Panc1 (cell line): ENCODE results near the gene TNFRSF11A. TPM values are rescaled to one million over a fixed set of nuclear protein-coding genes. Genes with fewer than 3 reads are reported as not detected.

Experiments used
- ATAC-seq: fragments of 200-7000 bp; cut with Tn5 transposase; 2 replicates; pipeline ENCODE4 v1.9.1; 2020; ENCODE audit warnings: mild to moderate bottlenecking, moderate library complexity
- BruUV-seq: library from RNA; stranded (reverse); fragments of 400-500 nt; replicated peaks from 2 replicates; lab custom pipeline; 2021; lab: Mats Ljungman, UMichigan
- CTCF ChIA-PET: fragments of 300-600 bp; sonication (Branson Sonifier 250); formaldehyde crosslinking; loops from one replicate; lab custom pipeline; 2022; ENCODE audit warnings: antibody characterized with exemption; lab: Charles Lee
- POLR2A ChIA-PET: fragments of 300-600 bp; sonication (Branson Sonifier 250); formaldehyde crosslinking; loops from one replicate; lab custom pipeline; 2022; ENCODE audit warnings: antibody characterized with exemption; lab: Charles Lee
- DNase-seq: peaks from one replicate; pipeline ENCODE4 v3.0.0-alpha.2; 2010; ENCODE audit warnings: low read depth, low spot score
- H3K27ac ChIP-seq: 2 replicates; pipeline ENCODE4 v1.5.1; 2011; ENCODE audit warnings: mild to moderate bottlenecking, low read length, inconsistent platforms
- H3K27me3 ChIP-seq: fragments of 200-500 bp; sonication (Bioruptor generic); 2 replicates; pipeline ENCODE4 v1.6.0; 2014; ENCODE audit warnings: low read length, inconsistent platforms; ENCODE audit not compliant: control insufficient read depth, insufficient read depth
- H3K36me3 ChIP-seq: fragments of 200-500 bp; sonication (Bioruptor generic); 2 replicates; pipeline ENCODE4 v1.5.1; 2014; ENCODE audit warnings: inconsistent platforms, mild to moderate bottlenecking, low read length, moderate library complexity; ENCODE audit not compliant: control insufficient read depth, insufficient read depth
- H3K4me1 ChIP-seq: 2 replicates; pipeline ENCODE4 v1.5.1; 2011; ENCODE audit warnings: inconsistent platforms, mild to moderate bottlenecking, low read length, moderate library complexity; ENCODE audit not compliant: control insufficient read depth, insufficient read depth
- H3K4me3 ChIP-seq, 2 experiments: 2 replicates each; pipeline ENCODE4 v1.5.1; 2011 to 2012; ENCODE audit warnings: low read depth in 2 of 2, low read length in 2 of 2, mild to moderate bottlenecking in 2 of 2, inconsistent platforms in 1 of 2, moderate library complexity in 1 of 2
- H3K9me3 ChIP-seq: fragments of 200-500 bp; sonication (Bioruptor generic); 2 replicates; pipeline ENCODE4 v1.5.1; 2014; ENCODE audit warnings: low read depth, mild to moderate bottlenecking, inconsistent platforms, low read length, moderate library complexity; ENCODE audit not compliant: control insufficient read depth, insufficient read depth
- POLR2AphosphoS5 ChIP-seq: IDR thresholded peaks from 2 replicates; pipeline ENCODE4 v1.6.1; 2012; ENCODE audit warnings: mild to moderate bottlenecking, low read depth, low read length, moderate library complexity
- SIN3A ChIP-seq: IDR thresholded peaks from 2 replicates; pipeline ENCODE4 v1.6.1; 2012; ENCODE audit warnings: low read depth, mild to moderate bottlenecking, low read length, moderate library complexity, borderline replicate concordance; ENCODE audit not compliant: insufficient read depth
- TCF7L2 ChIP-seq: IDR thresholded peaks from 2 replicates; pipeline ENCODE4 v1.6.1; 2011; ENCODE audit warnings: mild to moderate bottlenecking, low read depth, low read length, inconsistent platforms
- in situ Hi-C: cut with HindIII; loops from 2 replicates; pipeline ENCODE4 v1.10.0; 2016; ENCODE audit warnings: low sequenced_read_pairs, low pct_unique_long_range_greater_than_20kb
- intact Hi-C: fragments of 100-400 bp; cut with micrococcal nuclease; formaldehyde crosslinking; loops from one replicate; pipeline ENCODE4 v1.10.0; 2022; ENCODE audit not compliant: unreplicated experiment
- total RNA-seq: library from RNA; stranded (reverse); gene quantifications from one replicate; pipeline ENCODE4 v1.2.1, GENCODE V29; 2021; ENCODE audit not compliant: unreplicated experiment
- TF ChIP-seq, protein P1 (sequence below): fragments of 450-650 bp; IDR thresholded peaks from 2 replicates; pipeline ENCODE4 v1.5.1; 2017; ENCODE audit warnings: mild to moderate bottlenecking
- TF ChIP-seq, protein P2 (sequence below), 2 experiments: IDR thresholded peaks; 2 replicates each; pipeline ENCODE4 v1.6.1; 2011 to 2012; ENCODE audit warnings: low read depth in 2 of 2, control low read depth in 1 of 2, low read length in 1 of 2, mild to moderate bottlenecking in 1 of 2, moderate library complexity in 1 of 2; ENCODE audit not compliant: insufficient read depth in 1 of 2

TNFRSF11A gene
- total RNA-seq, 1 experiment from 2014 or later: 14.1 TPM

DNA sequence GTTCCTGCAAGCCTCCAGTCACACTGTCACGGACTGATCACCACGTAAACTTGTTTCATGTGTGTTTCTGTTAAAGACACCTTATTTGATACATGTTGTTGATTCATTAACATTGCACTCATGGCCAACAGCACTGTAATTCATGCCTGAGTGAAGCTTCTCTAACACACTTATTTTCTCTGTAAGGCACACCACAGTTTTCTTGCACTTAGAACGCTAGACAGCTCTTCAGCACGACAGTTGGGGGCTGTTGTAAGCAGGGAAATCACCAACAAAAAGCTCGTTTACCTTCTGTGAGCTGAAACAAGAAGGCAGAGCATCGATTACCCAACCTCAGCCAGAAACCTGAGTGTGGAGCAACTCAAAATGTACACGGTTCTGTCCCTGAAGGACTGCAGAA, 28.1 kb downstream of the TNFRSF11A start:
- no peaks in the 10 kb centered on the region for H3K27me3 ChIP-seq
- H3K4me3 ChIP-seq: no peak overlapping the region
- CTCF ChIA-PET: no interaction called here
- no peak for DNase-seq
- BruUV-seq: no TSS peak
- POLR2A ChIA-PET: no interaction called here
- no peaks in the 10 kb centered on the region for H3K4me1 ChIP-seq
- no peaks in the 10 kb centered on the region for H3K9me3 ChIP-seq
- intact Hi-C loops: no loop called here
- in situ Hi-C loops: no loop called here
- no peaks in the 10 kb centered on the region for H3K36me3 ChIP-seq
- ATAC-seq: no peak
- TF ChIP-seq POLR2AphosphoS5 (no peak), TCF7L2 (no peak)
- no peak overlapping the region for H3K27ac ChIP-seq

DNA sequence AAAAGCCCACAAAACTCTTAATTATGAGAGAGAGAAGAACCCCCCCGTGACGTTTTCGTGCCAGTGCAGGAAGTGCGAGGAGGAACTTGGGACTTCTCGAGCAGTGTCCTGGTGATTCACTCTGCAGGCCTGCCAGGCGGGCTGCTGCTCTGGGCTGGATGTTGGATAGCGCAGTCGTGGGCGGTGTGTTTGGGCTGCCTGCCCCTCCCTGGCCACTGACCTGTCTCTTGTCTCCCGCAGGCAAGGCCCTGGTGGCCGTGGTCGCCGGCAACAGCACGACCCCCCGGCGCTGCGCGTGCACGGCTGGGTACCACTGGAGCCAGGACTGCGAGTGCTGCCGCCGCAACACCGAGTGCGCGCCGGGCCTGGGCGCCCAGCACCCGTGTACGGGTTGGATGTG, 29.0 kb downstream of the TNFRSF11A start:
- POLR2A ChIA-PET: no interaction called here
- no peaks in the 10 kb centered on the region for H3K9me3 ChIP-seq
- DNase-seq (no peak), ATAC-seq (no peak)
- no peaks in the 10 kb centered on the region for H3K27me3 ChIP-seq
- no peak overlapping the region for H3K27ac ChIP-seq
- intact Hi-C loops (no loop called here), in situ Hi-C loops (no loop called here)
- TF ChIP-seq TCF7L2 (no peak), SIN3A (no peak), POLR2AphosphoS5 (no peak)
- TF ChIP-seq, protein P1, sequence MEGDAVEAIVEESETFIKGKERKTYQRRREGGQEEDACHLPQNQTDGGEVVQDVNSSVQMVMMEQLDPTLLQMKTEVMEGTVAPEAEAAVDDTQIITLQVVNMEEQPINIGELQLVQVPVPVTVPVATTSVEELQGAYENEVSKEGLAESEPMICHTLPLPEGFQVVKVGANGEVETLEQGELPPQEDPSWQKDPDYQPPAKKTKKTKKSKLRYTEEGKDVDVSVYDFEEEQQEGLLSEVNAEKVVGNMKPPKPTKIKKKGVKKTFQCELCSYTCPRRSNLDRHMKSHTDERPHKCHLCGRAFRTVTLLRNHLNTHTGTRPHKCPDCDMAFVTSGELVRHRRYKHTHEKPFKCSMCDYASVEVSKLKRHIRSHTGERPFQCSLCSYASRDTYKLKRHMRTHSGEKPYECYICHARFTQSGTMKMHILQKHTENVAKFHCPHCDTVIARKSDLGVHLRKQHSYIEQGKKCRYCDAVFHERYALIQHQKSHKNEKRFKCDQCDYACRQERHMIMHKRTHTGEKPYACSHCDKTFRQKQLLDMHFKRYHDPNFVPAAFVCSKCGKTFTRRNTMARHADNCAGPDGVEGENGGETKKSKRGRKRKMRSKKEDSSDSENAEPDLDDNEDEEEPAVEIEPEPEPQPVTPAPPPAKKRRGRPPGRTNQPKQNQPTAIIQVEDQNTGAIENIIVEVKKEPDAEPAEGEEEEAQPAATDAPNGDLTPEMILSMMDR: no peak
- TF ChIP-seq, protein P2, sequence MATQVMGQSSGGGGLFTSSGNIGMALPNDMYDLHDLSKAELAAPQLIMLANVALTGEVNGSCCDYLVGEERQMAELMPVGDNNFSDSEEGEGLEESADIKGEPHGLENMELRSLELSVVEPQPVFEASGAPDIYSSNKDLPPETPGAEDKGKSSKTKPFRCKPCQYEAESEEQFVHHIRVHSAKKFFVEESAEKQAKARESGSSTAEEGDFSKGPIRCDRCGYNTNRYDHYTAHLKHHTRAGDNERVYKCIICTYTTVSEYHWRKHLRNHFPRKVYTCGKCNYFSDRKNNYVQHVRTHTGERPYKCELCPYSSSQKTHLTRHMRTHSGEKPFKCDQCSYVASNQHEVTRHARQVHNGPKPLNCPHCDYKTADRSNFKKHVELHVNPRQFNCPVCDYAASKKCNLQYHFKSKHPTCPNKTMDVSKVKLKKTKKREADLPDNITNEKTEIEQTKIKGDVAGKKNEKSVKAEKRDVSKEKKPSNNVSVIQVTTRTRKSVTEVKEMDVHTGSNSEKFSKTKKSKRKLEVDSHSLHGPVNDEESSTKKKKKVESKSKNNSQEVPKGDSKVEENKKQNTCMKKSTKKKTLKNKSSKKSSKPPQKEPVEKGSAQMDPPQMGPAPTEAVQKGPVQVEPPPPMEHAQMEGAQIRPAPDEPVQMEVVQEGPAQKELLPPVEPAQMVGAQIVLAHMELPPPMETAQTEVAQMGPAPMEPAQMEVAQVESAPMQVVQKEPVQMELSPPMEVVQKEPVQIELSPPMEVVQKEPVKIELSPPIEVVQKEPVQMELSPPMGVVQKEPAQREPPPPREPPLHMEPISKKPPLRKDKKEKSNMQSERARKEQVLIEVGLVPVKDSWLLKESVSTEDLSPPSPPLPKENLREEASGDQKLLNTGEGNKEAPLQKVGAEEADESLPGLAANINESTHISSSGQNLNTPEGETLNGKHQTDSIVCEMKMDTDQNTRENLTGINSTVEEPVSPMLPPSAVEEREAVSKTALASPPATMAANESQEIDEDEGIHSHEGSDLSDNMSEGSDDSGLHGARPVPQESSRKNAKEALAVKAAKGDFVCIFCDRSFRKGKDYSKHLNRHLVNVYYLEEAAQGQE (IDR thresholded peaks at IDR 0.05; ENCODE audit: insufficient read depth in 1 of 2, low read depth in 2 of 2, low read length in 1 of 2): no peak
- CTCF ChIA-PET: no interaction called here
- no peak overlapping the region for H3K4me3 ChIP-seq
- no peaks in the 10 kb centered on the region for H3K4me1 ChIP-seq
- H3K36me3 ChIP-seq: no peaks in the 10 kb centered on the region
- no TSS peak for BruUV-seq

DNA sequence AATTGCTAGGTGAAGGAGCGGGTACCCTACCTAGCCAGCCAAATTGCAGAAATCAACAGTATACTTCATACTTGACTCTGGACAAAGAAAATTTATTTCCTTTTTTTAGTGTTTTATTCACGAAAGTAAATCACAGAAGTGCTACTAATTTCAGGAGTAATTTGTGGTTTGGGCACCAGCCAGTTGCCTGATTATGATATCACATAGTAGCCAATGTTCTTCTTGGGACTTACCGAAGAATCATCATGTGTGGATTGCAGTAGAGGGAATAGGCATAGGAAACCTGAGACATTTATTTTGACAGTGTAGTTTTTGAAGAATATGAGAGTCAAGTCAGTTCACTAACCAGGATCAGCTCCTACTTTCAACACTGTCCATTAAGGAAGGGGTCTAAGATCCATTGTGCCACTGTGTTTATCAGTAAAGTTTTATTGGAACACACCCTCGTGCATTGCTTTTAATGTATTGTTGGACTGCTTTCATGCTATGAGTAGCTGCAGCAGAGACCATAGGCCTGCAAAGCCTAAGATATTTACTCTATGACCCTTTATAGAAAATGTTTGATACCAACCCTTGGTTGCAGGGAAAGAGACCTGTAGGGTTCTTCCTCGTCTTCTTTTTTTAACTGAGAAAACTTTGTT, 32.1 kb downstream of the TNFRSF11A start:
- H3K27me3 ChIP-seq: no peaks in the 10 kb centered on the region
- no peaks in the 10 kb centered on the region for H3K36me3 ChIP-seq
- H3K4me3 ChIP-seq: no peak overlapping the region
- TF ChIP-seq, protein P2 (IDR thresholded peaks at IDR 0.05; ENCODE audit: insufficient read depth in 1 of 2, low read depth in 2 of 2, low read length in 1 of 2): no peak
- no peak for TF ChIP-seq POLR2AphosphoS5
- TF ChIP-seq TCF7L2: no peak
- TF ChIP-seq SIN3A: no peak
- TF ChIP-seq, protein P1: no peak
- intact Hi-C loops: no loop called here
- no peaks in the 10 kb centered on the region for H3K9me3 ChIP-seq
- no peak for ATAC-seq
- ChIA-PET POLR2A (no interaction called here), CTCF (no interaction called here)
- BruUV-seq: no TSS peak
- no peaks in the 10 kb centered on the region for H3K4me1 ChIP-seq
- DNase-seq: no peak
- in situ Hi-C loops: no loop called here
- no peak overlapping the region for H3K27ac ChIP-seq
